ENCODE results near the gene RNF125.
A peak's percentile ranks its signal among the peaks of the same experiment; 100 is the strongest.
"Not testable (repeated sequence)": the region's sequence is repeated elsewhere in the genome, so short reads cannot be mapped to it uniquely, and the experiment has no call there.

RNF125 gene

GRCh38 chr18:32018331-32019250, at the start of gene RNF125:
RNF125 (plus strand) TSS chr18:32018825; CDS start chr18:32018864, 39 bp downstream.
- peaks cover 10% of the 10 kb centered on the region for H3K27me3 Mint-ChIP-seq (ENCODE audit: low read depth)
- H3K4me3 Mint-ChIP-seq: peak within 1 kb of the TSS; percentile 99
- peaks cover 38% of the 10 kb centered on the region for H3K4me1 Mint-ChIP-seq (ENCODE audit: low read depth)

GRCh38 chr18:31970617-31971016, 48.0 kb upstream of the RNF125 start:
- H3K9me3 Mint-ChIP-seq: peaks cover 28% of the 10 kb centered on the region
- H3K27me3 Mint-ChIP-seq (ENCODE audit: low read depth): peaks cover 12% of the 10 kb centered on the region
- H3K4me1 Mint-ChIP-seq (ENCODE audit: low read depth): no peaks in the 10 kb centered on the region
- peaks cover 6% of the 10 kb centered on the region for H3K36me3 Mint-ChIP-seq (ENCODE audit: low read depth)
- H3K4me3 Mint-ChIP-seq: no peak overlapping the region
- no peak overlapping the region for H3K27ac Mint-ChIP-seq

More at GRCh38 chr18:32018331-32019250, at the start of gene RNF125:
- H3K9me3 Mint-ChIP-seq: no peaks in the 10 kb centered on the region
- H3K36me3 Mint-ChIP-seq (ENCODE audit: low read depth): peaks cover 26% of the 10 kb centered on the region
- H3K27ac Mint-ChIP-seq: peak within 1 kb of the TSS; percentile 99

- peaks cover 46% of the 10 kb centered on the region for H3K9me3 Mint-ChIP-seq
- H3K4me3 Mint-ChIP-seq: no peak overlapping the region
- H3K27me3 Mint-ChIP-seq (ENCODE audit: low read depth): peaks cover 12% of the 10 kb centered on the region
- no peak overlapping the region for H3K27ac Mint-ChIP-seq
- H3K36me3 Mint-ChIP-seq (ENCODE audit: low read depth): peaks cover 6% of the 10 kb centered on the region
- no peaks in the 10 kb centered on the region for H3K4me1 Mint-ChIP-seq (ENCODE audit: low read depth)
These were observed 44.6 kb upstream of the RNF125 start for GRCh38 chr18:31973929-31974546.

- H3K27ac Mint-ChIP-seq: no peak overlapping the region
- no peaks in the 10 kb centered on the region for H3K4me1 Mint-ChIP-seq (ENCODE audit: low read depth)
- peaks cover 49% of the 10 kb centered on the region for H3K9me3 Mint-ChIP-seq
- peaks cover 6% of the 10 kb centered on the region for H3K36me3 Mint-ChIP-seq (ENCODE audit: low read depth)
- H3K4me3 Mint-ChIP-seq: no peak overlapping the region
- peaks cover 12% of the 10 kb centered on the region for H3K27me3 Mint-ChIP-seq (ENCODE audit: low read depth)
These were observed 42.4 kb upstream of the RNF125 start for GRCh38 chr18:31976242-31976641.

- no peaks in the 10 kb centered on the region for H3K4me1 Mint-ChIP-seq (ENCODE audit: low read depth)
- H3K27ac Mint-ChIP-seq: no peak overlapping the region
- no peak overlapping the region for H3K4me3 Mint-ChIP-seq
- peaks cover 9% of the 10 kb centered on the region for H3K27me3 Mint-ChIP-seq (ENCODE audit: low read depth)
- peaks cover 46% of the 10 kb centered on the region for H3K9me3 Mint-ChIP-seq
- peaks cover 4% of the 10 kb centered on the region for H3K36me3 Mint-ChIP-seq (ENCODE audit: low read depth)
These were observed 41.3 kb upstream of the RNF125 start for GRCh38 chr18:31977270-31977872.

GRCh38 chr18:31978616-31979015, 40.0 kb upstream of the RNF125 start:
- peaks cover 3% of the 10 kb centered on the region for H3K4me1 Mint-ChIP-seq (ENCODE audit: low read depth)
- peaks cover 41% of the 10 kb centered on the region for H3K9me3 Mint-ChIP-seq
- no peak overlapping the region for H3K4me3 Mint-ChIP-seq
- peaks cover 4% of the 10 kb centered on the region for H3K36me3 Mint-ChIP-seq (ENCODE audit: low read depth)
- no peak overlapping the region for H3K27ac Mint-ChIP-seq
- H3K27me3 Mint-ChIP-seq (ENCODE audit: low read depth): peaks cover 9% of the 10 kb centered on the region

DNA sequence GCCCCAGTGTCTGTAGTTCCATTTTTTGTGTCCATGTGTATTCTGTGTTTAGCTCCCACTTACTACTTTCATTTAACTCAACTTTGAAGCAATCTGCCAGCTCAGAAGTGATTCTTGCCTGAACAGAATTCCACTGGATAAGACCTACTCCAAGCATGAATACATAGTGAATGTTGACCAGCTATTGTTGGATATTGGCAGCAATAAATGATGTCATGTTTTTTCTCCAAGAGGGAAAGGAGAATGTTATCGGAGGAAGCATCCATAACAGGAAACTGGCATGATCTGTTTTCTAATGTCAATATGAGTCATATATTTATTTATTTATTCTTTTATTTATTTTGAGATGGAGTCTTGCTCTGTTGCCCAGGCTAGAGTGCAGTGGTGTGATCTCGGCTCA, 38.9 kb upstream of the RNF125 start:
- Mint-ChIP-seq H3K27me3 (ENCODE audit: low read depth) (peaks cover 6% of the 10 kb centered on the region), H3K4me3 (no peak overlapping the region), H3K9me3 (peaks cover 30% of the 10 kb centered on the region), H3K27ac (no peak overlapping the region), H3K36me3 (ENCODE audit: low read depth) (no peaks in the 10 kb centered on the region), H3K4me1 (ENCODE audit: low read depth) (peaks cover 6% of the 10 kb centered on the region)

- no peak overlapping the region for H3K27ac Mint-ChIP-seq
- no peaks in the 10 kb centered on the region for H3K36me3 Mint-ChIP-seq (ENCODE audit: low read depth)
- no peak overlapping the region for H3K4me3 Mint-ChIP-seq
- peaks cover 6% of the 10 kb centered on the region for H3K4me1 Mint-ChIP-seq (ENCODE audit: low read depth)
- peaks cover 3% of the 10 kb centered on the region for H3K27me3 Mint-ChIP-seq (ENCODE audit: low read depth)
- peaks cover 20% of the 10 kb centered on the region for H3K9me3 Mint-ChIP-seq
These were observed 37.8 kb upstream of the RNF125 start for GRCh38 chr18:31980863-31981262.

GRCh38 chr18:31983020-31983419, 35.6 kb upstream of the RNF125 start:
- no peaks in the 10 kb centered on the region for H3K36me3 Mint-ChIP-seq (ENCODE audit: low read depth)
- H3K27me3 Mint-ChIP-seq (ENCODE audit: low read depth): peaks cover 3% of the 10 kb centered on the region
- H3K4me3 Mint-ChIP-seq: no peak overlapping the region
- H3K4me1 Mint-ChIP-seq (ENCODE audit: low read depth): peaks cover 6% of the 10 kb centered on the region
- peaks cover 14% of the 10 kb centered on the region for H3K9me3 Mint-ChIP-seq
- H3K27ac Mint-ChIP-seq: no peak overlapping the region

DNA sequence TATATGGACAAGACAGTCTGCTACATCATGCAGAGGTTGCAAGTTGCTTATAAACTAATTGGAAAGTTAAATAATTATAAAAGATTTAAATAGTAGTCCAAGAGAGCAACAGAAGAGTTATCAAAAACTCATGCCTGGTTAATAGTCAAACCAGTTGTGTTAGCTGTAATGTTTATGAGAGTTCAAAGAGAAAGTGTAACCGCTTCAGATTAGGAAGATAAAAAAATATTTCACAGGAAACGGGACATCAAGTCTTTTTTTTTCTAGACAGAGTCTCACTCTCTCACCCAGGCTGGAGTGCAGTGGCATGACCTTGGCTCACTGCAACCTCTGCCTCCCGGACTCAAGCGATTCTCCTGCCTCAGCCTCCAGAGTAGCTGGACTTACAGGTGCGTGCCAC, 34.6 kb upstream of the RNF125 start:
- H3K27ac Mint-ChIP-seq: no peak overlapping the region

GRCh38 chr18:31990823-31991222, 27.8 kb upstream of the RNF125 start:
- H3K36me3 Mint-ChIP-seq (ENCODE audit: low read depth): no peaks in the 10 kb centered on the region
- no peak overlapping the region for H3K4me3 Mint-ChIP-seq
- peaks cover 3% of the 10 kb centered on the region for H3K4me1 Mint-ChIP-seq (ENCODE audit: low read depth)
- no peaks in the 10 kb centered on the region for H3K9me3 Mint-ChIP-seq
- H3K27ac Mint-ChIP-seq: no peak overlapping the region
- no peaks in the 10 kb centered on the region for H3K27me3 Mint-ChIP-seq (ENCODE audit: low read depth)

More for the DNA sequence above, 34.6 kb upstream of the RNF125 start:
- Mint-ChIP-seq H3K27me3 (ENCODE audit: low read depth) (peaks cover 3% of the 10 kb centered on the region), H3K4me1 (ENCODE audit: low read depth) (peaks cover 6% of the 10 kb centered on the region), H3K9me3 (peaks cover 4% of the 10 kb centered on the region), H3K4me3 (no peak overlapping the region), H3K36me3 (ENCODE audit: low read depth) (no peaks in the 10 kb centered on the region)

GRCh38 chr18:31996007-31996406, 22.6 kb upstream of the RNF125 start:
- H3K9me3 Mint-ChIP-seq: no peaks in the 10 kb centered on the region
- H3K4me1 Mint-ChIP-seq (ENCODE audit: low read depth): peaks cover 1% of the 10 kb centered on the region
- H3K27ac Mint-ChIP-seq: no peak overlapping the region
- no peaks in the 10 kb centered on the region for H3K36me3 Mint-ChIP-seq (ENCODE audit: low read depth)
- peaks cover under 1% of the 10 kb centered on the region for H3K27me3 Mint-ChIP-seq (ENCODE audit: low read depth)
- H3K4me3 Mint-ChIP-seq: no peak overlapping the region

DNA sequence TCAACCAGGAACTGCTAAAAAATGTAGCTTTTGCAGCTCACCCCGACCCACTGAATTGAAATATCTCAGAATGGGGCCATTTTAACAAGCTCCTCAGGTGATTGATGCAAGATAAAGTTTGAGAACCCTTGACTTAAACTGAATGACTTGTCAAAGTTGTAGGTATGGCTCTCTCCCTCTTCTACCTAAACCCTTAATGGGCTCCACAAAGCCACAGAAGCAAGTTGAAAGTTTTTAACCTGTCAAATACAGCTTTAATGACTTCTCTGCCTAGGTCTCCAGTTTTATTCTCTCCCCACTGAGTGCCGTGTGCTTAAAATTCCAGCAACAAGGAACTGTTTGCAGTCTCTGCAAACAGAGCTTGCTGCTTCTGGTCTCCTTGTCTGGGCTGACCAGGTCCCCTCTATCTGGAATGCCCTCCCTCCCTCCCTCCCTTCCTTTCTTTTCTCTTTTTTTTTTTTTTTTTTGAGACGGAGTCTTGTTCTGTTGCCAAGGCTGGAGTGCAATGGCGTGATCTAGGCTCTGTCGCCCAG, 19.7 kb upstream of the RNF125 start:
- no peak overlapping the region for H3K4me3 Mint-ChIP-seq
- peaks cover 1% of the 10 kb centered on the region for H3K4me1 Mint-ChIP-seq (ENCODE audit: low read depth)
- no peaks in the 10 kb centered on the region for H3K36me3 Mint-ChIP-seq (ENCODE audit: low read depth)
- no peak overlapping the region for H3K27ac Mint-ChIP-seq
- H3K27me3 Mint-ChIP-seq (ENCODE audit: low read depth): peaks cover 12% of the 10 kb centered on the region
- no peaks in the 10 kb centered on the region for H3K9me3 Mint-ChIP-seq

DNA sequence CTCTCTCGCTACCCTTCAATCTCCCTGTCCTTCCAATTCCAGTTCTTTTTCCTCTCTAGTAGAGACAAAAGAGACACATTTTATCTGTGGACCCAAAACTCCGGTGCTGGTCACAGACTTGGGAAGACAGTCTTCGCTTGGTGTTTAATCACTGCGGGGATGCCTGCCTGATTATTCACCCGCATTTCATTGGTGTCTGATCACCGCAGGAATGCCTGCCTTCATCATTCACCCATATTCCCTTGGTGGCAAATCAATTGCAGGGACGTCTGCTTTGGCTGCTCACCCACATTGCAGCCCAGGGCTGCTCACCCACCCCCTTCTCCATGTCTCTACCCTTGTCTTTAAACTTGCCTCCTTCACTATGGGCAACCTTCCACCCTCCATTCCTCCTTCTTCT, 17.5 kb upstream of the RNF125 start:
- not testable (repeated sequence) for H3K36me3 Mint-ChIP-seq (ENCODE audit: low read depth); H3K27ac Mint-ChIP-seq; H3K9me3 Mint-ChIP-seq; H3K4me1 Mint-ChIP-seq (ENCODE audit: low read depth); H3K4me3 Mint-ChIP-seq
- peaks cover 12% of the 10 kb centered on the region for H3K27me3 Mint-ChIP-seq (ENCODE audit: low read depth)

Data from T-helper 1 cell treated with Interleukin-12 subunit alpha and Interleukin-12 subunit beta and Interleukin-4 antibody, amounts not matched to agents 30 μg/mL and 1 μg/mL, for 36 hours (primary cell).